Amygdala (tissue), 56 donors: ENCODE data around the gene KDM5B.
"Not testable (repeated sequence)": the region's sequence is repeated elsewhere in the genome, so short reads cannot be mapped to it uniquely, and the experiment has no call there.

Experiments
- DNase-seq, 56 donors: peaks; one replicate each; lab custom pipeline; 2025; lab: John Stamatoyannopoulos, UW

Gene KDM5B

GRCh38 chr1:202794931-202795330, 13.3 kb downstream of the KDM5B start:
- not testable (repeated sequence) for DNase-seq

- no peak for DNase-seq
Measured at GRCh38 chr1:202794051-202794740, 14.0 kb downstream of the KDM5B start.

- no peak for DNase-seq
Measured at GRCh38 chr1:202791077-202791747, 17.0 kb downstream of the KDM5B start.

- DNase-seq = no peak
Measured at GRCh38 chr1:202788800-202789199, 19.4 kb downstream of the KDM5B start.

- DNase-seq = no peak
Measured at GRCh38 chr1:202786804-202787203, 21.4 kb downstream of the KDM5B start.

- no peak for DNase-seq
Measured at GRCh38 chr1:202781180-202781579, 27.0 kb downstream of the KDM5B start.

GRCh38 chr1:202770135-202770534, 38.1 kb downstream of the KDM5B start:
- no peak for DNase-seq

- no peak for DNase-seq
Measured at GRCh38 chr1:202765721-202766120, 42.5 kb downstream of the KDM5B start.

GRCh38 chr1:202762019-202762418, 46.2 kb downstream of the KDM5B start:
- DNase-seq = no peak

GRCh38 chr1:202760589-202760988, 47.6 kb downstream of the KDM5B start:
- no peak for DNase-seq

- no peak for DNase-seq
Measured at GRCh38 chr1:202756391-202756790, 51.8 kb downstream of the KDM5B start.

- no peak for DNase-seq
Measured at GRCh38 chr1:202754293-202754692, 53.9 kb downstream of the KDM5B start.

- no peak for DNase-seq
Measured at GRCh38 chr1:202752774-202753173, 55.4 kb downstream of the KDM5B start.

- no peak for DNase-seq
Measured at GRCh38 chr1:202750761-202751160, 57.5 kb downstream of the KDM5B start.

- no peak for DNase-seq
Measured at GRCh38 chr1:202750024-202750423, 58.2 kb downstream of the KDM5B start.

- no peak for DNase-seq
Measured at GRCh38 chr1:202745323-202745888, 62.8 kb downstream of the KDM5B start.

GRCh38 chr1:202744770-202745169, 63.5 kb downstream of the KDM5B start:
- not testable (repeated sequence) for DNase-seq

GRCh38 chr1:202742496-202742895, 65.7 kb downstream of the KDM5B start:
- DNase-seq = no peak

GRCh38 chr1:202733251-202733650, 75.0 kb downstream of the KDM5B start:
- DNase-seq = no peak

GRCh38 chr1:202728951-202729350, 79.3 kb downstream of the KDM5B start:
- no peak for DNase-seq

GRCh38 chr1:202725526-202725925, 82.7 kb downstream of the KDM5B start:
- no peak for DNase-seq

GRCh38 chr1:202723708-202724107, 84.5 kb downstream of the KDM5B start:
- DNase-seq = no peak
